Epithelial cell of esophagus (primary cell): ENCODE measurements around the gene SAMD11.

Experiments used
- DNase-seq: peaks from one replicate; pipeline ENCODE4 v3.0.0; 2010; ENCODE audit warnings: low read depth
- H3K4me3 ChIP-seq: 2 replicates; pipeline ENCODE4 v1.5.1; 2011; ENCODE audit warnings: mild to moderate bottlenecking, low read length, control low read depth
- CTCF ChIP-seq: IDR thresholded peaks from 2 replicates; pipeline ENCODE4 v1.5.1; 2011; ENCODE audit warnings: low read depth, mild to moderate bottlenecking, low read length, control low read depth, inconsistent platforms; ENCODE audit not compliant: insufficient read depth; ENCODE audit errors: missing control alignments

SAMD11 gene

GRCh38 chr1:908661-909060 is 15.1 kb upstream of the SAMD11 start:
- DNase-seq = no peak
- no peak for TF ChIP-seq CTCF
- no peak overlapping the region for H3K4me3 ChIP-seq

GRCh38 chr1:909861-910310 is 13.8 kb upstream of the SAMD11 start:
- H3K4me3 ChIP-seq = no peak overlapping the region
- no peak for DNase-seq
- no peak for TF ChIP-seq CTCF

GRCh38 chr1:910311-910880 is 13.3 kb upstream of the SAMD11 start:
- DNase-seq = no peak
- no peak overlapping the region for H3K4me3 ChIP-seq

GRCh38 chr1:910881-911721 is 12.6 kb upstream of the SAMD11 start:
- no peak overlapping the region for H3K4me3 ChIP-seq
- DNase-seq = peak; percentile 77
- TF ChIP-seq CTCF = no peak

More at GRCh38 chr1:910311-910880, 13.3 kb upstream of the SAMD11 start:
- no peak for TF ChIP-seq CTCF

GRCh38 chr1:911875-912739 is 11.6 kb upstream of the SAMD11 start:
- no peak for DNase-seq
- no peak for TF ChIP-seq CTCF
- no peak overlapping the region for H3K4me3 ChIP-seq

GRCh38 chr1:912740-913301 is 10.9 kb upstream of the SAMD11 start:
- TF ChIP-seq CTCF = peak; percentile 36
- DNase-seq = peak; percentile 40
- no peak overlapping the region for H3K4me3 ChIP-seq
